ENCODE measurements around the gene FIG4.

FIG4 gene

DNA sequence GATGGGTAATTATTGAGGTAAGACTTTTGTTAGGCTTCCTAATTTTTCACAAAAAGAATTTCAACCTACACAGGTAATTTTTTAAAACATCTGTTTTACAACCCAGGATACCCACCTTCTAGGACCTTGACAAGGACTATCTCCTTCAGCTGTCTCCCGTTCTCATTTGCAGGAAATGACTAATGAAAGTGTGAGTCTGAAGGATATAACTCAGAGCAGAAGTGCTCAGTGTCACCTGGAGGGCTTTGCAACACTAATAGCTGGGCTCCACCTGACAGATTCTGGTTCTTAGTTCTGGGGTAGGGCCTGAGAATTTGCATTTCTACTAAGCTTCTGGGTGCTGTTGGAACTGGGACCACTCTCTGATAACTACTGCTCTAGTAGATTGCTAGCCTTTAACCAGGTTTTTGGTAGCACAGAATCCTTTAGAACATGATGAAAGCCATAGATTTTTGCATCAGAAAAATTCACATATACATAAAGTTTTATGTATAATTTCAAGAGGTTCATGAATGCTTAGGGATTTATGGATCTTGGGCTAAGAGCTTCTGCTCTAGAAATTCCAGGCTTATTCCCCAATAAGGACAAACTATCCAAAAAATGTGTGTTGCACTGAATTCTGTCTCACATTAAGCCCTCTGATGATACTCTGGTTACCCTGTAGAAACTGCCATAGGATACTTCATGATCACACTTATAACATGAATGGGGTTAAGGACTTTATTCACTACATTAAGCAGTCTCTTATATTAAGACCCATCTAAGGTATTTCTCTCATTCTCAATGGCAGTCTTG lies 30.4 kb upstream of the FIG4 start:
- Histone ChIP-seq H2BK15ac (ENCODE audit: low read length) (no peak overlapping the region), H3K4ac (ENCODE audit: low read length) (no peak overlapping the region)
- no peak for DNase-seq (ENCODE audit: low spot score)

DNA sequence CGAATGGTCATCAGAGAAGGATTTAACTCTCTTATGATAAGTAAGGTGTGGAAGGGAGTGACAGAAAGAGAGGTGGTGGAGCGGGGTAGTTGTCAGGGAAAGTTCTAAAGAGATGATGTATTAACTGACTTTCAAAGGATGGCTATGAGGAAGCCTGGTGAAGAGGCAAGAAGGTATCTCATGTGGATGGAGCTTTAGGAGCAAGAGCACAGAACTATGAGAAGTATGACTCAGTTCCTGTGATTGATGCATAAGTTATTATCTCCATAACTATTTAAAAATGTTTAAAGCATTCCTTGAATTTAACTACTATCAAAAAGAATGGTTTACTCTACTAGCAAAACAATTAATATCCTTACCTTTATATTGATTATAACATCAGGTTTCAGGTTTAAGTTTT lies 28.9 kb upstream of the FIG4 start:
- no peak overlapping the region for H4K91ac ChIP-seq (ENCODE audit: low read depth, low read length, poor library complexity)
- H3K36me3 ChIP-seq (replicated peaks in 1 of 2; ENCODE audit: control insufficient read depth in 2 of 2, insufficient read depth in 2 of 2, low read length in 2 of 2) = no peaks in the 10 kb centered on the region
- no peak overlapping the region for H2AFZ ChIP-seq (ENCODE audit: low read length)
- no peak overlapping the region for H2BK120ac ChIP-seq (ENCODE audit: low read depth, low read length)
- no peak overlapping the region for H3K18ac ChIP-seq (ENCODE audit: low read length)
- no peaks in the 10 kb centered on the region for H3K9me3 ChIP-seq (replicated peaks in 1 of 2; ENCODE audit: control insufficient read depth in 2 of 2, insufficient read depth in 1 of 2, low read depth in 1 of 2, low read length in 2 of 2)
- H3K27ac ChIP-seq (replicated peaks; ENCODE audit: low read length) = no peak overlapping the region
- no peak for DNase-seq (ENCODE audit: low spot score)
- no peak overlapping the region for H3K4me3 ChIP-seq (ENCODE audit: low read length in 2 of 2)
- H3K4ac ChIP-seq (ENCODE audit: low read length) = no peak overlapping the region
- H3K4me2 ChIP-seq (ENCODE audit: insufficient read depth, low read length, poor library complexity, severe bottlenecking) = no peak overlapping the region
- WGBS, 2 donors (ENCODE audit: extremely low coverage in 2 of 2, insufficient read length in 2 of 2, insufficient replicate concordance in 1 of 2) = no CpG with 5 or more reads among the region's 2 CpGs
- H2BK12ac ChIP-seq (ENCODE audit: low read length) = no peak overlapping the region
- H2BK5ac ChIP-seq (ENCODE audit: low read length) = no peak overlapping the region
- no peaks in the 10 kb centered on the region for H3K27me3 ChIP-seq (ENCODE audit: control insufficient read depth in 3 of 3, insufficient read depth in 3 of 3, low read depth in 1 of 3, low read length in 3 of 3)
- no peak overlapping the region for H2BK15ac ChIP-seq (ENCODE audit: low read length)
- H3K23ac ChIP-seq (ENCODE audit: low read depth, low read length, poor library complexity) = no peak overlapping the region
- no peak overlapping the region for H3K9ac ChIP-seq (ENCODE audit: low read depth, low read length, poor library complexity)
- H4K8ac ChIP-seq (ENCODE audit: low read depth, low read length) = no peak overlapping the region
- H3K14ac ChIP-seq (ENCODE audit: low read length) = no peak overlapping the region
- H3K79me1 ChIP-seq (ENCODE audit: low read depth, low read length) = no peaks in the 10 kb centered on the region
- H2AK5ac ChIP-seq (ENCODE audit: low read depth, low read length) = no peak overlapping the region
- no peaks in the 10 kb centered on the region for H3K4me1 ChIP-seq (ENCODE audit: control insufficient read depth in 2 of 2, insufficient read depth in 1 of 2, low read depth in 1 of 2, low read length in 2 of 2)

More for the DNA sequence above, 30.4 kb upstream of the FIG4 start:
- no peak overlapping the region for H3K4me3 ChIP-seq (ENCODE audit: low read length in 2 of 2)
- H2BK120ac ChIP-seq (ENCODE audit: low read depth, low read length) = no peak overlapping the region
- H3K79me1 ChIP-seq (ENCODE audit: low read depth, low read length) = no peaks in the 10 kb centered on the region
- H4K8ac ChIP-seq (ENCODE audit: low read depth, low read length) = no peak overlapping the region
- no peak overlapping the region for H4K91ac ChIP-seq (ENCODE audit: low read depth, low read length, poor library complexity)
- no peak overlapping the region for H2BK5ac ChIP-seq (ENCODE audit: low read length)
- H3K14ac ChIP-seq (ENCODE audit: low read length) = no peak overlapping the region
- no peak overlapping the region for H3K4me2 ChIP-seq (ENCODE audit: insufficient read depth, low read length, poor library complexity, severe bottlenecking)
- H3K4me1 ChIP-seq (ENCODE audit: control insufficient read depth in 2 of 2, insufficient read depth in 1 of 2, low read depth in 1 of 2, low read length in 2 of 2) = no peaks in the 10 kb centered on the region
- no peaks in the 10 kb centered on the region for H3K9me3 ChIP-seq (replicated peaks in 1 of 2; ENCODE audit: control insufficient read depth in 2 of 2, insufficient read depth in 1 of 2, low read depth in 1 of 2, low read length in 2 of 2)
- no peaks in the 10 kb centered on the region for H3K36me3 ChIP-seq (replicated peaks in 1 of 2; ENCODE audit: control insufficient read depth in 2 of 2, insufficient read depth in 2 of 2, low read length in 2 of 2)
- no peak overlapping the region for H3K9ac ChIP-seq (ENCODE audit: low read depth, low read length, poor library complexity)
- no peak overlapping the region for H3K18ac ChIP-seq (ENCODE audit: low read length)
- no peaks in the 10 kb centered on the region for H3K27me3 ChIP-seq (ENCODE audit: control insufficient read depth in 3 of 3, insufficient read depth in 3 of 3, low read depth in 1 of 3, low read length in 3 of 3)
- no peak overlapping the region for H2AFZ ChIP-seq (ENCODE audit: low read length)
- H2BK12ac ChIP-seq (ENCODE audit: low read length) = no peak overlapping the region
- H2AK5ac ChIP-seq (ENCODE audit: low read depth, low read length) = no peak overlapping the region
- H3K23ac ChIP-seq (ENCODE audit: low read depth, low read length, poor library complexity) = no peak overlapping the region
- WGBS, 2 donors (ENCODE audit: extremely low coverage in 2 of 2, insufficient read length in 2 of 2, insufficient replicate concordance in 1 of 2) = no CpG with 5 or more reads among the region's 1 CpG
- no peak overlapping the region for H3K27ac ChIP-seq (replicated peaks; ENCODE audit: low read length)

DNA sequence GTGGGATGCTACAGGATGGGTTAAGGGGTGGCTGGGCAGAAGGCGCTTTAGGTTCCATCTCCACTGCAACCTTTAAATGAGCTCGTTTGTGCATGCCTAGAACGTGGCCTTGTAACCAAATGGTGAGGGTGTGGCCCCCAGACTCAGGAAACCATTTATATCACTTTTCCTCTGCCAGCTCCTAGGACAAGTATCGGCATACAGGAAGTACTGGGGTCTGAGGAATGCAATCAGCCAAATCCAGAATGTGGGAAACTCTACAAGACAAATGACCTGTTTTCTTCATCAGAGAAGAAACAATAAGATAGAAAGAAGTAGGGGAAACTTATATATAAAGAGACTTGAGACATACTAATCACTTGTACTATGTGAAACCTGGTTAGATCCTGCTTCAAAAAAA lies 21.3 kb upstream of the FIG4 start:
- WGBS, 2 donors (ENCODE audit: extremely low coverage in 2 of 2, insufficient read length in 2 of 2, insufficient replicate concordance in 1 of 2) = no CpG with 5 or more reads among the region's 4 CpGs
- Histone ChIP-seq H3K23ac (ENCODE audit: low read depth, low read length, poor library complexity) (no peak overlapping the region), H2AK5ac (ENCODE audit: low read depth, low read length) (no peak overlapping the region), H3K4me1 (ENCODE audit: control insufficient read depth in 2 of 2, insufficient read depth in 1 of 2, low read depth in 1 of 2, low read length in 2 of 2) (no peaks in the 10 kb centered on the region), H2AFZ (ENCODE audit: low read length) (no peak overlapping the region), H2BK120ac (ENCODE audit: low read depth, low read length) (no peak overlapping the region), H3K9me3 (replicated peaks in 1 of 2; ENCODE audit: control insufficient read depth in 2 of 2, insufficient read depth in 1 of 2, low read depth in 1 of 2, low read length in 2 of 2) (no peaks in the 10 kb centered on the region), H3K9ac (ENCODE audit: low read depth, low read length, poor library complexity) (no peak overlapping the region), H3K18ac (ENCODE audit: low read length) (no peak overlapping the region), H2BK15ac (ENCODE audit: low read length) (no peak overlapping the region), H3K27me3 (ENCODE audit: control insufficient read depth in 3 of 3, insufficient read depth in 3 of 3, low read depth in 1 of 3, low read length in 3 of 3) (no peaks in the 10 kb centered on the region), H4K91ac (ENCODE audit: low read depth, low read length, poor library complexity) (no peak overlapping the region), H2BK5ac (ENCODE audit: low read length) (no peak overlapping the region), H3K14ac (ENCODE audit: low read length) (no peak overlapping the region), H3K4ac (ENCODE audit: low read length) (no peak overlapping the region), H3K4me2 (ENCODE audit: insufficient read depth, low read length, poor library complexity, severe bottlenecking) (no peak overlapping the region), H3K4me3 (ENCODE audit: low read length in 2 of 2) (no peak overlapping the region), H3K27ac (replicated peaks; ENCODE audit: low read length) (no peak overlapping the region), H3K79me1 (ENCODE audit: low read depth, low read length) (no peaks in the 10 kb centered on the region), H3K36me3 (replicated peaks in 1 of 2; ENCODE audit: control insufficient read depth in 2 of 2, insufficient read depth in 2 of 2, low read length in 2 of 2) (no peaks in the 10 kb centered on the region), H2BK12ac (ENCODE audit: low read length) (no peak overlapping the region), H4K8ac (ENCODE audit: low read depth, low read length) (no peak overlapping the region)
- no peak for DNase-seq (ENCODE audit: low spot score)

GRCh38 chr6:109671733-109672132 lies 19.4 kb upstream of the FIG4 start:
- Histone ChIP-seq H2BK12ac (ENCODE audit: low read length) (no peak overlapping the region), H3K23ac (ENCODE audit: low read depth, low read length, poor library complexity) (no peak overlapping the region), H2BK120ac (ENCODE audit: low read depth, low read length) (no peak overlapping the region), H3K14ac (ENCODE audit: low read length) (no peak overlapping the region), H3K4me1 (ENCODE audit: control insufficient read depth in 2 of 2, insufficient read depth in 1 of 2, low read depth in 1 of 2, low read length in 2 of 2) (no peaks in the 10 kb centered on the region), H2AFZ (ENCODE audit: low read length) (no peak overlapping the region), H4K91ac (ENCODE audit: low read depth, low read length, poor library complexity) (no peak overlapping the region), H3K36me3 (replicated peaks in 1 of 2; ENCODE audit: control insufficient read depth in 2 of 2, insufficient read depth in 2 of 2, low read length in 2 of 2) (no peaks in the 10 kb centered on the region), H3K27me3 (ENCODE audit: control insufficient read depth in 3 of 3, insufficient read depth in 3 of 3, low read depth in 1 of 3, low read length in 3 of 3) (no peaks in the 10 kb centered on the region), H2BK15ac (ENCODE audit: low read length) (no peak overlapping the region), H3K9ac (ENCODE audit: low read depth, low read length, poor library complexity) (no peak overlapping the region), H3K4me2 (ENCODE audit: insufficient read depth, low read length, poor library complexity, severe bottlenecking) (no peak overlapping the region), H3K4ac (ENCODE audit: low read length) (no peak overlapping the region), H3K4me3 (ENCODE audit: low read length in 2 of 2) (no peak overlapping the region), H2AK5ac (ENCODE audit: low read depth, low read length) (no peak overlapping the region), H3K9me3 (replicated peaks in 1 of 2; ENCODE audit: control insufficient read depth in 2 of 2, insufficient read depth in 1 of 2, low read depth in 1 of 2, low read length in 2 of 2) (no peaks in the 10 kb centered on the region), H3K27ac (replicated peaks; ENCODE audit: low read length) (no peak overlapping the region), H3K79me1 (ENCODE audit: low read depth, low read length) (no peaks in the 10 kb centered on the region), H2BK5ac (ENCODE audit: low read length) (no peak overlapping the region), H3K18ac (ENCODE audit: low read length) (no peak overlapping the region), H4K8ac (ENCODE audit: low read depth, low read length) (no peak overlapping the region)
- no peak for DNase-seq (ENCODE audit: low spot score)
- no CpG with 5 or more reads among the region's 2 CpGs for WGBS, 2 donors (ENCODE audit: extremely low coverage in 2 of 2, insufficient read length in 2 of 2, insufficient replicate concordance in 1 of 2)
